Upper lobe of left lung (tissue), 4 donors: ENCODE results near the gene CD2AP.

Experiments used
- POLR2AphosphoS5 ChIP-seq, 2 donors: sonication (generic); formaldehyde crosslinking; IDR thresholded peaks; one replicate each; pipeline ENCODE4 v1.5.1; 2017; ENCODE audit warnings: antibody characterized with exemption in 2 of 2
- TF ChIP-seq, protein P1 (sequence below), 6 experiments: fragments of 450-650 bp in 4 of 6; fragments of 200-600 bp in 2 of 6; sonication (generic) in 2 of 6; IDR thresholded peaks; one replicate each; pipeline ENCODE4 v1.5.1; 2016 to 2019; ENCODE audit warnings: antibody characterized with exemption in 6 of 6

- TF ChIP-seq, protein P1, sequence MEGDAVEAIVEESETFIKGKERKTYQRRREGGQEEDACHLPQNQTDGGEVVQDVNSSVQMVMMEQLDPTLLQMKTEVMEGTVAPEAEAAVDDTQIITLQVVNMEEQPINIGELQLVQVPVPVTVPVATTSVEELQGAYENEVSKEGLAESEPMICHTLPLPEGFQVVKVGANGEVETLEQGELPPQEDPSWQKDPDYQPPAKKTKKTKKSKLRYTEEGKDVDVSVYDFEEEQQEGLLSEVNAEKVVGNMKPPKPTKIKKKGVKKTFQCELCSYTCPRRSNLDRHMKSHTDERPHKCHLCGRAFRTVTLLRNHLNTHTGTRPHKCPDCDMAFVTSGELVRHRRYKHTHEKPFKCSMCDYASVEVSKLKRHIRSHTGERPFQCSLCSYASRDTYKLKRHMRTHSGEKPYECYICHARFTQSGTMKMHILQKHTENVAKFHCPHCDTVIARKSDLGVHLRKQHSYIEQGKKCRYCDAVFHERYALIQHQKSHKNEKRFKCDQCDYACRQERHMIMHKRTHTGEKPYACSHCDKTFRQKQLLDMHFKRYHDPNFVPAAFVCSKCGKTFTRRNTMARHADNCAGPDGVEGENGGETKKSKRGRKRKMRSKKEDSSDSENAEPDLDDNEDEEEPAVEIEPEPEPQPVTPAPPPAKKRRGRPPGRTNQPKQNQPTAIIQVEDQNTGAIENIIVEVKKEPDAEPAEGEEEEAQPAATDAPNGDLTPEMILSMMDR (IDR thresholded peaks at IDR 0.05): no peak
- TF ChIP-seq POLR2AphosphoS5 (IDR thresholded peaks at IDR 0.05): no peak
These were observed 24.7 kb upstream of the CD2AP start for GRCh38 chr6:47452899-47453298.
